Neural cell (in vitro differentiated cells): ENCODE data around the gene AFAP1. TPM values are rescaled to one million over a fixed set of nuclear protein-coding genes. Genes with fewer than 3 reads are reported as not detected.

Source experiments
- H2AFZ ChIP-seq: fragments of 200-600, 300-800 bp; sonication (generic), shearing (Covaris generic); 2 replicates; pipeline ENCODE4 v1.6.0; 2014; ENCODE audit warnings: low read depth, mild to moderate bottlenecking, antibody characterized with exemption, low read length, moderate library complexity
- H3F3A ChIP-seq: fragments of 200-600 bp; shearing (Covaris generic); 2 replicates; pipeline ENCODE4 v1.6.1; 2016; ENCODE audit warnings: mild to moderate bottlenecking, moderate library complexity, mixed read lengths, antibody characterized with exemption, low read length; ENCODE audit not compliant: insufficient read depth, poor library complexity, severe bottlenecking
- H3K27ac ChIP-seq: fragments of 200-600, 300-800 bp; sonication (generic), shearing (Covaris generic); 2 replicates; pipeline ENCODE4 v1.5.1; 2014; ENCODE audit warnings: mild to moderate bottlenecking, low read length, moderate library complexity
- H3K27me3 ChIP-seq: fragments of 300-800, 200-600 bp; sonication (generic), shearing (Covaris generic); 2 replicates; pipeline ENCODE4 v1.6.0; 2014; ENCODE audit warnings: mild to moderate bottlenecking, low read depth, low read length, moderate library complexity; ENCODE audit not compliant: insufficient read depth
- H3K36me3 ChIP-seq: fragments of 300-800, 200-600 bp; sonication (generic), shearing (Covaris generic); 2 replicates; pipeline ENCODE4 v1.5.1; 2014; ENCODE audit warnings: mild to moderate bottlenecking, antibody characterized with exemption, low read length, moderate library complexity; ENCODE audit not compliant: insufficient read depth
- H3K4me2 ChIP-seq: fragments of 300-800, 200-600 bp; sonication (generic), shearing (Covaris generic); 2 replicates; pipeline ENCODE4 v1.6.0; 2014; ENCODE audit warnings: mild to moderate bottlenecking, low read length
- H3K4me3 ChIP-seq: fragments of 300-800, 200-600 bp; sonication (generic), shearing (Covaris generic); 2 replicates; pipeline ENCODE4 v1.5.1; 2014; ENCODE audit warnings: mild to moderate bottlenecking, low read length, moderate library complexity
- H3K79me2 ChIP-seq: fragments of 200-600 bp; shearing (Covaris generic); replicated peaks from 2 replicates; pipeline ENCODE4 v1.6.0; 2014; ENCODE audit warnings: mild to moderate bottlenecking, low read length, moderate library complexity; ENCODE audit not compliant: insufficient read depth
- H3K9ac ChIP-seq: fragments of 300-800, 200-600 bp; sonication (generic), shearing (Covaris generic); 2 replicates; pipeline ENCODE4 v1.6.1; 2016; ENCODE audit warnings: mild to moderate bottlenecking, low read length, mixed read lengths
- H3K9me2 ChIP-seq: fragments of 200-600 bp; shearing (Covaris generic); 2 replicates; pipeline ENCODE4 v1.6.1; 2016; ENCODE audit warnings: mild to moderate bottlenecking, low read length, mixed read lengths; ENCODE audit not compliant: insufficient read depth
- H3K9me3 ChIP-seq: fragments of 200-600, 300-800 bp; sonication (generic), shearing (Covaris generic); 2 replicates; pipeline ENCODE4 v1.6.1; 2016; ENCODE audit warnings: mild to moderate bottlenecking, mixed run types, low read length, moderate library complexity, mixed read lengths
- H4K20me1 ChIP-seq: fragments of 200-600 bp; shearing (Covaris generic); 2 replicates; pipeline ENCODE4 v1.6.1; 2016; ENCODE audit warnings: mild to moderate bottlenecking, mixed run types; ENCODE audit not compliant: insufficient read depth
- EP300 ChIP-seq: fragments of 450-650 bp; conservative IDR thresholded peaks from 2 replicates; pipeline ENCODE4 v1.6.1; 2014; ENCODE audit warnings: antibody characterized with exemption, mild to moderate bottlenecking, moderate library complexity; ENCODE audit not compliant: poor library complexity, severe bottlenecking
- EZH2 ChIP-seq: fragments of 200-600, 300-800 bp; shearing (Covaris generic), sonication (generic); IDR thresholded peaks from 2 replicates; pipeline ENCODE4 v1.6.1; 2014; ENCODE audit warnings: antibody characterized with exemption, low read length, borderline replicate concordance, mild to moderate bottlenecking; ENCODE audit not compliant: insufficient read depth, poor library complexity, severe bottlenecking
- MXI1 ChIP-seq: fragments of 450-650 bp; conservative IDR thresholded peaks from 2 replicates; pipeline ENCODE4 v1.6.1; 2014; ENCODE audit warnings: antibody characterized with exemption, mild to moderate bottlenecking; ENCODE audit not compliant: poor library complexity, severe bottlenecking
- POLR2AphosphoS5 ChIP-seq: IDR thresholded peaks from 2 replicates; pipeline ENCODE4 v1.6.1; 2012
- RAD21 ChIP-seq: fragments of 450-650 bp; conservative IDR thresholded peaks from 2 replicates; pipeline ENCODE4 v1.6.1; 2014; ENCODE audit warnings: antibody characterized with exemption, mild to moderate bottlenecking, moderate library complexity
- SMC3 ChIP-seq: fragments of 450-650 bp; conservative IDR thresholded peaks from 2 replicates; pipeline ENCODE4 v1.6.1; 2014; ENCODE audit warnings: antibody characterized with exemption, mild to moderate bottlenecking, moderate library complexity; ENCODE audit not compliant: poor library complexity
- TAF1 ChIP-seq: IDR thresholded peaks from 2 replicates; pipeline ENCODE4 v1.6.1; 2012; ENCODE audit warnings: low read depth
- polyA plus RNA-seq: library from polyadenylated mRNA; depleted of rRNA; stranded (reverse); fragments of >200 nt; gene quantifications from 2 replicates; pipeline ENCODE4 v1.2.3, GENCODE V29; 2014
- TF ChIP-seq, protein P1 (sequence below): fragments of 450-650 bp; IDR thresholded peaks from 2 replicates; pipeline ENCODE4 v1.5.1; 2014; ENCODE audit warnings: antibody characterized with exemption, mild to moderate bottlenecking, moderate library complexity; ENCODE audit not compliant: poor library complexity, severe bottlenecking
- TF ChIP-seq, protein P2 (sequence below): IDR thresholded peaks from 2 replicates; pipeline ENCODE4 v1.6.1; 2012; ENCODE audit warnings: borderline replicate concordance

The AFAP1 gene
- polyA plus RNA-seq, 1 donor from 2014 or later, result 38.9 TPM

DNA sequence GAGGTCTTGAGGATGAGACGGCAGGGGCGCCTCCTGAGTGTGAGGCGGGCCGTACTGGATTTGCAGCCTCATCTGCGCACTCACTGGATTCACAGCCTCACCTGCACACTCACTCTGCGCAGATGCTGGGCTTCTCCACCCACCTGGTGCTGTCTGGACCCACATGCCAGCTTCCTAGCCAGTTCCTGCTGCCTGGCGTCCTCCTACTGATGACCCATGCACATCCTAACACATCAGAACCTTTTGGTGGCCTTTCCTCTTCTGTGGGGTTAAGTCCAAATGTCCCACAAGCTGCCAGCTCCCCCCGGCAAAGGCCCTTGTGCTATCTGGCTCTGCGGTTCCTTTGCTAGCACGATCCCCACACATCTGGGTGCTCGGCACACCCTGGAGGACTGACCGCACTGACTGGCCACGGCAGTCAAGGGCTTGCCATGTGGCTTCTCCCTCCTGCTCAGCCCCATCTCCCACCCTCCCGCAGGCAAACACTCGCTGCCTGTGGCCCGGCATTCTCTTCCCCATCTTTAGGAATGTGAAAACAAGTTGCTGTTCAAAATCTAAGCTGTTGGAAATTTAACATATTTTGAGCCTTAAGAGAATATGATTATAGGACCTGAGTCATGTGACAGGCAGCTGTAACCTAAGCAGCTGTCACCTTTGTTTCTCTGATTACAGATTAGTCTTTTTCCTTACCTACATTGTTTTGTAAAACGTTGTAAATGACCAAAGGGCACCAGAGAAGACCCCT, 39.4 kb upstream of the AFAP1 start:
- no peak overlapping the region for H3K27ac ChIP-seq
- no peak overlapping the region for H3K4me2 ChIP-seq
- H3K9me3 ChIP-seq, result no peaks in the 10 kb centered on the region
- no peaks in the 10 kb centered on the region for H3K79me2 ChIP-seq
- H3F3A ChIP-seq, result no peaks in the 10 kb centered on the region
- no peaks in the 10 kb centered on the region for H3K36me3 ChIP-seq
- no peak overlapping the region for H3K9ac ChIP-seq
- H3K27me3 ChIP-seq, result no peaks in the 10 kb centered on the region
- H3K9me2 ChIP-seq, result no peaks in the 10 kb centered on the region
- H3K4me3 ChIP-seq, result no peak overlapping the region
- H4K20me1 ChIP-seq, result no peaks in the 10 kb centered on the region
- no peak for TF ChIP-seq MXI1
- TF ChIP-seq SMC3, result no peak
- TF ChIP-seq, protein P1, sequence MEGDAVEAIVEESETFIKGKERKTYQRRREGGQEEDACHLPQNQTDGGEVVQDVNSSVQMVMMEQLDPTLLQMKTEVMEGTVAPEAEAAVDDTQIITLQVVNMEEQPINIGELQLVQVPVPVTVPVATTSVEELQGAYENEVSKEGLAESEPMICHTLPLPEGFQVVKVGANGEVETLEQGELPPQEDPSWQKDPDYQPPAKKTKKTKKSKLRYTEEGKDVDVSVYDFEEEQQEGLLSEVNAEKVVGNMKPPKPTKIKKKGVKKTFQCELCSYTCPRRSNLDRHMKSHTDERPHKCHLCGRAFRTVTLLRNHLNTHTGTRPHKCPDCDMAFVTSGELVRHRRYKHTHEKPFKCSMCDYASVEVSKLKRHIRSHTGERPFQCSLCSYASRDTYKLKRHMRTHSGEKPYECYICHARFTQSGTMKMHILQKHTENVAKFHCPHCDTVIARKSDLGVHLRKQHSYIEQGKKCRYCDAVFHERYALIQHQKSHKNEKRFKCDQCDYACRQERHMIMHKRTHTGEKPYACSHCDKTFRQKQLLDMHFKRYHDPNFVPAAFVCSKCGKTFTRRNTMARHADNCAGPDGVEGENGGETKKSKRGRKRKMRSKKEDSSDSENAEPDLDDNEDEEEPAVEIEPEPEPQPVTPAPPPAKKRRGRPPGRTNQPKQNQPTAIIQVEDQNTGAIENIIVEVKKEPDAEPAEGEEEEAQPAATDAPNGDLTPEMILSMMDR, result no peak
- TF ChIP-seq EP300, result no peak
- no peak for TF ChIP-seq EZH2
- TF ChIP-seq TAF1, result no peak
- TF ChIP-seq RAD21, result no peak
- TF ChIP-seq, protein P2, sequence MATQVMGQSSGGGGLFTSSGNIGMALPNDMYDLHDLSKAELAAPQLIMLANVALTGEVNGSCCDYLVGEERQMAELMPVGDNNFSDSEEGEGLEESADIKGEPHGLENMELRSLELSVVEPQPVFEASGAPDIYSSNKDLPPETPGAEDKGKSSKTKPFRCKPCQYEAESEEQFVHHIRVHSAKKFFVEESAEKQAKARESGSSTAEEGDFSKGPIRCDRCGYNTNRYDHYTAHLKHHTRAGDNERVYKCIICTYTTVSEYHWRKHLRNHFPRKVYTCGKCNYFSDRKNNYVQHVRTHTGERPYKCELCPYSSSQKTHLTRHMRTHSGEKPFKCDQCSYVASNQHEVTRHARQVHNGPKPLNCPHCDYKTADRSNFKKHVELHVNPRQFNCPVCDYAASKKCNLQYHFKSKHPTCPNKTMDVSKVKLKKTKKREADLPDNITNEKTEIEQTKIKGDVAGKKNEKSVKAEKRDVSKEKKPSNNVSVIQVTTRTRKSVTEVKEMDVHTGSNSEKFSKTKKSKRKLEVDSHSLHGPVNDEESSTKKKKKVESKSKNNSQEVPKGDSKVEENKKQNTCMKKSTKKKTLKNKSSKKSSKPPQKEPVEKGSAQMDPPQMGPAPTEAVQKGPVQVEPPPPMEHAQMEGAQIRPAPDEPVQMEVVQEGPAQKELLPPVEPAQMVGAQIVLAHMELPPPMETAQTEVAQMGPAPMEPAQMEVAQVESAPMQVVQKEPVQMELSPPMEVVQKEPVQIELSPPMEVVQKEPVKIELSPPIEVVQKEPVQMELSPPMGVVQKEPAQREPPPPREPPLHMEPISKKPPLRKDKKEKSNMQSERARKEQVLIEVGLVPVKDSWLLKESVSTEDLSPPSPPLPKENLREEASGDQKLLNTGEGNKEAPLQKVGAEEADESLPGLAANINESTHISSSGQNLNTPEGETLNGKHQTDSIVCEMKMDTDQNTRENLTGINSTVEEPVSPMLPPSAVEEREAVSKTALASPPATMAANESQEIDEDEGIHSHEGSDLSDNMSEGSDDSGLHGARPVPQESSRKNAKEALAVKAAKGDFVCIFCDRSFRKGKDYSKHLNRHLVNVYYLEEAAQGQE, result no peak
- TF ChIP-seq POLR2AphosphoS5, result no peak
- no peak overlapping the region for H2AFZ ChIP-seq

DNA sequence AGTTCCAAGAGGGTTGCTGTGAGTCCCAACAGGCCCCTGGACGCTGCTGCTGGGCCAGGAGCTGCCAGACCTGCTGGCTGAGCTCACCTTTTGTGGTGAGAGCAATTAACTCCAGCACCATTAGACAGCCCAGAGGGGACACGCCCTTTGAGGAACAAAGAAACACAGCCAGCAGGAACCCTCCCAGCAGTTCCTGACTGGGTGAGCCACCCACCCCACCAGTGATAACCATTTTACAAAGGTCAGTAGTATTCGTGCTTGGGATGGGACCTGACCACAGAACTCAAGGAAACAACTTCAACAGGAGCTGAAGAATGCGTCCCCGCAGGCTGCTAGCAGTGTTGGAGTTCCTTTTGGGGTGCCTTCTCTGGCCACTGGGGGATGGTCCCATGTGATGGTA, 38.8 kb upstream of the AFAP1 start:
- no peak overlapping the region for H2AFZ ChIP-seq
- no peak for TF ChIP-seq TAF1
- TF ChIP-seq EP300, result no peak
- TF ChIP-seq, protein P2, result no peak
- no peak for TF ChIP-seq EZH2
- no peak for TF ChIP-seq RAD21
- TF ChIP-seq, protein P1, result no peak
- TF ChIP-seq POLR2AphosphoS5, result no peak
- no peak for TF ChIP-seq MXI1
- TF ChIP-seq SMC3, result no peak
- H3K4me3 ChIP-seq, result no peak overlapping the region
- H3K9me2 ChIP-seq, result no peaks in the 10 kb centered on the region
- no peak overlapping the region for H3K27ac ChIP-seq
- no peak overlapping the region for H3K4me2 ChIP-seq
- H3K9me3 ChIP-seq, result no peaks in the 10 kb centered on the region
- H3K9ac ChIP-seq, result no peak overlapping the region
- no peaks in the 10 kb centered on the region for H3K79me2 ChIP-seq
- H3F3A ChIP-seq, result no peaks in the 10 kb centered on the region
- H4K20me1 ChIP-seq, result no peaks in the 10 kb centered on the region
- H3K27me3 ChIP-seq, result no peaks in the 10 kb centered on the region
- no peaks in the 10 kb centered on the region for H3K36me3 ChIP-seq
